GM12878 (cell line): Measurements from ENCODE around the gene RAD52. TPM values are rescaled to one million over a fixed set of nuclear protein-coding genes. Genes with fewer than 3 reads are reported as not detected.
A peak's percentile ranks its signal among the peaks of the same experiment; 100 is the strongest.

ENCODE experiments used
- EP300 ChIP-seq, 2 experiments: fragments of 150-350 bp in 1 of 2; IDR thresholded peaks; 2 replicates each; pipeline ENCODE4 v1.6.1; 2011 to 2012; ENCODE audit warnings: low read depth in 2 of 2, low read length in 2 of 2, borderline replicate concordance in 1 of 2, improper control_type of control experiment in 1 of 2, inconsistent platforms in 1 of 2; ENCODE audit not compliant: control insufficient read depth in 1 of 2
- FOXK2 ChIP-seq: fragments of 450-650 bp; IDR thresholded peaks from 2 replicates; pipeline ENCODE4 v1.6.1; 2017; ENCODE audit warnings: mild to moderate bottlenecking, moderate library complexity
- MTA2 ChIP-seq: fragments of 450-650 bp; IDR thresholded peaks from 2 replicates; pipeline ENCODE4 v1.6.1; 2016; ENCODE audit warnings: low read depth, mild to moderate bottlenecking, moderate library complexity
- RUNX3 ChIP-seq: IDR thresholded peaks from 2 replicates; pipeline ENCODE4 v1.6.1; 2012; ENCODE audit warnings: low read length, inconsistent platforms
- SRF ChIP-seq, 2 experiments: IDR thresholded peaks; 2 replicates each; pipeline ENCODE4 v1.6.1; 2011; ENCODE audit warnings: low read depth in 2 of 2, low read length in 2 of 2, mild to moderate bottlenecking in 1 of 2, moderate library complexity in 1 of 2
- SUZ12 ChIP-seq: fragments of 200-600 bp; sonication (generic); IDR thresholded peaks from one replicate; pipeline ENCODE4 v1.6.1; 2018; ENCODE audit warnings: antibody characterized with exemption, mild to moderate bottlenecking; ENCODE audit not compliant: unreplicated experiment
- ZBTB11 ChIP-seq: fragments of 450-650 bp; formaldehyde crosslinking; IDR thresholded peaks from 2 replicates; pipeline ENCODE4 v1.5.0; 2022; ENCODE audit warnings: mild to moderate bottlenecking, missing genetic modification characterization
- ZNF274 ChIP-seq: IDR thresholded peaks from one replicate; pipeline ENCODE4 v1.8.0; 2011; ENCODE audit not compliant: insufficient read length, insufficient read depth
- polyA plus RNA-seq, 11 experiments: library from polyadenylated mRNA; depleted of rRNA in 4 of 11; unstranded in 6 of 11; stranded (reverse) in 5 of 11; fragments of >200 nt; fragmentation: Nextera tagmentation in 4 of 11; fragmentation: Illumina TruSeq in 1 of 11; extraction: Ambion mirVana in 4 of 11; extraction: Trizol in 1 of 11; gene quantifications; 1 replicate in 1 of 11; 2 replicates in 10 of 11; pipeline versions ENCODE4 v1.2.1 to v1.2.3, GENCODE V29; 2011 to 2016; ENCODE audit warnings: inconsistent platforms in 2 of 11, missing spikeins in 2 of 11, low read depth in 1 of 11
- total RNA-seq, 4 experiments: library from RNA; depleted of rRNA in 3 of 4; stranded (reverse); fragments of >200 nt in 3 of 4; fragmentation: Illumina TruSeq in 1 of 4; extraction: Trizol in 1 of 4; gene quantifications; 2 replicates each; pipeline versions ENCODE4 v1.2.1 to v1.2.3, GENCODE V29; 2013 to 2021

Gene RAD52
- total and polyA plus RNA-seq, 10 of the 15 experiments (the other 5 are each of a cell fraction or from before 2014, with no cell fraction given), result 2.0 to 15.7 (median 8.9) TPM

GRCh38 chr12:949453-950191, at the start of gene RAD52 (continued):
- TF ChIP-seq SUZ12 (no peak), FOXK2 (no peak; the same call in 1 of the 2 replicates), ZBTB11 (CRISPR knock-in tag) (peak; percentile 38; the same call in 1 of the 2 replicates), ZNF274 (no peak), EP300 (IDR thresholded peaks at IDR 0.05; ENCODE audit: borderline replicate concordance in 1 of 2, control insufficient read depth in 1 of 2, low read depth in 2 of 2, low read length in 2 of 2) (peak in 1 of 2 experiments; percentile 25; a peak in 2 of 4 replicates), RUNX3 (peak; percentile 69), SRF (IDR thresholded peaks at IDR 0.05; ENCODE audit: low read depth in 2 of 2, low read length in 2 of 2) (no peak), MTA2 (peak; percentile 82)
